Erythroblast (primary cell): ENCODE measurements around the gene DGKI.

ENCODE experiments used
- GATA1 ChIP-seq: IDR thresholded peaks from 2 replicates; pipeline ENCODE4 v1.6.1; 2011; ENCODE audit warnings: low read depth, mild to moderate bottlenecking, control low read depth, low read length, moderate library complexity
- POLR2A ChIP-seq: IDR thresholded peaks from 2 replicates; pipeline ENCODE4 v1.6.1; 2011; ENCODE audit warnings: mild to moderate bottlenecking, low read length

DNA sequence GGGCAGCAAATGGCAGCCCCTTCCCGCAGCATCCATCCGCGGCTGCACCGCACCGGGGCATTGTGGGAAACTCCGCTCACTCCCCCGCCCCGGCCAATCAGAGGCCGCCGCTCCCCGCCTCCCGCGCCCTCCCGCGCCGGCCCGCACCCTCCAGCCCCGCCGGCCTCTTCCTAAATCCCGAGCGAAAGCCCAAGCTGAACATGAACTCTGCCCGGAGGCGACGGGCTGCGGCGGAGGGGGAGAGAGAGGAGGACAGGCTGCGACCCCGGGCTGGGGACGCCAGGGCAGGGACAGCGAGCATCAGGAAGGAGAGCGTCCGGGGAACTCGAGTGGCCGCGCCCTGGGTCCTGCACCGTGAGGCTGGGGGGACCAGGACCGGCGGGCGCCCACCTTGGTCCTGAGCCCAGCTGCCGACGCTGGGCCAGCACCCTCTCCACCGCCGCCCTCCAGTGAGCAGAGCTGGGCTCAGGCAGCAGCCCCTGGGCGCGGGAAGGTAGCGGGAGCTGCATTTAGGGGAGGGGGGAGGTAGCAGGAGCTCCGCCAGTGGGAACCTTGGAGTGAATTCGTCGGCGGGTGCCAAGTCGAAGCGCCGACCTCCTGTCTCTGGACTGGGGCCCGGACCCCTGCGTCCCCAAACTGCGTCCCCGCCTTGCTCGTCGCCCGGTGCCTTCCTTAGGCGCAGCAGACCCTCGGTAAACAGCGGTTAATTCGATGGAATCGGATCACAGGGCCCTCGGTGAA, at the start of gene DGKI:
- no peak for TF ChIP-seq POLR2A
- no peak for TF ChIP-seq GATA1
